LHCN-M2 (cell line): Measurements from ENCODE around the gene ALG14. TPM values are rescaled to one million over a fixed set of nuclear protein-coding genes. Genes with fewer than 3 reads are reported as not detected.
A peak's percentile ranks its signal among the peaks of the same experiment; 100 is the strongest.
"Not testable (repeated sequence)": the region's sequence is repeated elsewhere in the genome, so short reads cannot be mapped to it uniquely, and the experiment has no call there.

Source experiments
- DNase-seq: peaks from one replicate; pipeline ENCODE4 v3.0.0-alpha.2; 2012; ENCODE audit warnings: low read depth
- total RNA-seq: library from RNA; depleted of rRNA; stranded (reverse); fragments of >200 nt; gene quantifications from 2 replicates; pipeline ENCODE4 v1.2.3, GENCODE V29; 2014

Gene ALG14
- total RNA-seq, 1 experiment from 2014 or later, result 1.5 TPM

DNA sequence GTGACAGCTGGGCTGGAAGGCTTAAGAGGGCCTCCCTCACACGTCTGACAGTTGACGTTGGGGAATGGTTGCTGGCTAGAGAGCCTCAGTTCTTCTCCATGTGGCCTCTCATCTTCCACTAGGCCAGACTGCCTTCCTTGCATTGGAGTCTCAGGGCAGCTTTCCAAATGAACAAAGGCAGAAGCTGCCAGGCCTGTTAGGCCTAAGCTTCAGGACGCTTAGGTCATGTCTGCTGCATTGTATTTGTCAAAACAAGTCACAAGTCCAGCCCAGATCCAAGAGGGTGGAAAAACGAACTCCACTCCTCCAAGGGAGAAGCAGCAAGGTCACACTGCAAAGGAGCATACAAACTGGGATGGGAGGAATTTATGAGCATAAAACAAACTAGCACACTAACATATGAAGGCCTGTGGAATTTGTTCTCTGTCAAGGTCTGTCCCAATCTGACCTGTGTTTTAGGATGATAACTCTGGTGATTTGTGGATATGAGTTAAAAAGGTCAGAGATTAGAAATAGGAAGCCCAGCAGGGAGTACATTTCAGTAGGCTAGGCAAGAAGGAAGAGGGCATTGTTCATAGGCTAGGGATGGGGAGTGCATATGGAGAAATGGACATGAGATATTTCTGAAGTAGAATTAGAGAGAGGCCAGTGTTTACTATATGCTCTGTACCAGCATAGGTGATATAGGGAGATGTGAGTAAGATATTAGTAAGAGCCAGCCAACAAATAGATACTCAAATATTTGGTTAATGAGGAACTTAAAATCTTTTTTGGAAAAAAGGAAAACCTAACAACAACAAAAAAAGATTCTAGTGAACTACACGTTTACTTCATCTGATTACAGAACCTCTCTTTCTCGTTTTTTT, 116.8 kb downstream of the ALG14 start:
- DNase-seq, result no peak

DNA sequence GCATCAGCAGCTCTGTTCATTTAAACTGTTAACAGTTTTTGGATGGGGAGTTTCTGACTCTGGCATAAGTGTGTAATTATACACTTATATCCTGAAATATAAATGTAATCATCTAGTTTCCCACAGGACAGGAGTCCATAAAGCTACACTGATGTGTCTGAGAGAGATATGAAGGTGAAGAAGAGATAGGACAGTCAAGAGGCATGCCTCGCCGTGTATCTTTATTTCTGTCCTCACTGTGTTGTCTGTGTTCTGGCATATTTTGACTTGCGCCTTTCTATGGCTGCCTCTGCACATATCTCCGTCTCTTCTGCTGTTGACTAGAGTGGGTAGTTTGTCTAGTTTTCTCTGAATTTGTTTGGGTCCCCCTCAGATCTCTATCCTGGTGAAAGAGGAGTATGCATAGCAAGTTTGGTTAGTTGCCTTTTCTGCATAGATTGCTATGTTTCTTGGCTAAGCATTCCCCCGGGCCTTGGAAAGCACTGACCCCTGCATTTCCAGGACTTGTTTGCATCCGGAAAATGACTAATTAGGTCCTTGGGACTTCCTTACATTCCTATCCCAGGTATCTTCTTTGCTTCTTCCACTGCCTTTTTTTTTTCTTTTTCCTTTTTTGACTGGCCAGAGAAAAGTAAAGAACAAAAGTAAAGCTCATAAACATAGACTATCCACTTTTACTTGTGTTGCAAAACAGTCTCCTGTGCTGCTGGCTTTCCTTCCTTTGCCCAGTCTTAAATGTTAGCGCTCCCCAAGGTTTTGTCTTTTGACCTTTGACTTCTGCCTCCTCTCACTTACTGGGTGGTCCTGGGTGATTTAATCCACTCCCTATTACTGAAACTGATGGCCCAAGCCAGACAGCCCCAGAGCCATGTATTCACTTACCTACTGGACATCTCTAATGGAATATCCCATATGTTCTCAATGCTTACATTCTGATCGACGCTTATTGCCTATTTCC, 118.2 kb downstream of the ALG14 start:
- no peak for DNase-seq

DNA sequence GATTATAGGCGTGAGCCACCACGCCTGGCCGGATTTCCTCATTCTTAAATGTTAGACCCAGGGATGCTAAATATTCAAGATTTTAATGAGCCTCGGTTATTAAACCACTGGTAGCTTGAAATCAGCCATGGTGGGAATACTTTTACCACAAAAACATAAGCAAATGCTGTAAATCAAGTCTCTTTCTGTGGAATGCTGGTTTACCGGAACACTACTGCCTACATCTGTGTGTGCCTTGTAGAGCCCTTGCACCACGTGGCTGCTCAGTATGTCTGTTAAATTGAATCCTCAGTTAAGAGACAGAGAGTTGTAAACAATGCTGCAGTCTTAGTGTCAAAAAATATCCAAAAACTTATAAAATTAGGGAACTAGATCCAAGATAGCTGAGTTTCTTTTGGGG, 119.0 kb downstream of the ALG14 start:
- DNase-seq, result no peak

DNA sequence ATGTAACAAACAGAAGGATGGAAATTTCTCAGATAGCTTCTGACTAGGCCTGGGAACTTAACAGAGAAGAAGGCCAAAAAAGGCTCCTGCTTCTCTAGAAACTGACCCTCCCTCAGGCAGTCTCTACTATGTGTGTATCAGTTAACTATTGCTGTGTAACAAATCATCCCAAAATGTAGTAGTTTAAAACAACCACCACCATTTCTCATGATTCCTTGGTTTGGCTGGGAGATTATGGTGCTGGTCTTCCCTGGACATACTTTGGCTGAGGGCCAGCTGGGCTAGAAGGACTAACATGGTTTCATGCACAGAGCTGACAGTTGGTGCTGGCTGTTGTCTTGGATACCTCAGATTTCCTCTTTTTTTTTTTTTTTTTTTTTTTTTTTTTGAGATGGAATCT, 119.6 kb downstream of the ALG14 start:
- DNase-seq, result no peak

DNA sequence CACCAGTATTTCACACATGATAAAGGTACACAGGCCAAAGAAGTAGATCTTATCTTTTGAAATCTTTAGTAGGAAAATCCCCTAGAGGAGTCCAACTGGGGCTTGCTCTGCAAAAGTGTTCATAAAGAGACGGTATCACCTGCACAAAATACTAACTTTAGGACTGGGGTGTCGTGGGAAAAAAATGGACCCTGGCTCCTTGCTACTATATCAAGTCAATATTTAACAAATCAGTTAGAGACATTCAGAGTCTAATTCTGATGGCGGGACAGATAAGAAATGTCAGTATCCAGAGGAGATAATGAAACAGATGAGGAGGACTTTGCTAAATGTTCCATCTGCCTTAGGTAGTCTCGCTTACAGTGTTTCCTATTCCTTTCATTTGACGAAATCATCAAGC, 120.2 kb downstream of the ALG14 start:
- DNase-seq, result no peak

DNA sequence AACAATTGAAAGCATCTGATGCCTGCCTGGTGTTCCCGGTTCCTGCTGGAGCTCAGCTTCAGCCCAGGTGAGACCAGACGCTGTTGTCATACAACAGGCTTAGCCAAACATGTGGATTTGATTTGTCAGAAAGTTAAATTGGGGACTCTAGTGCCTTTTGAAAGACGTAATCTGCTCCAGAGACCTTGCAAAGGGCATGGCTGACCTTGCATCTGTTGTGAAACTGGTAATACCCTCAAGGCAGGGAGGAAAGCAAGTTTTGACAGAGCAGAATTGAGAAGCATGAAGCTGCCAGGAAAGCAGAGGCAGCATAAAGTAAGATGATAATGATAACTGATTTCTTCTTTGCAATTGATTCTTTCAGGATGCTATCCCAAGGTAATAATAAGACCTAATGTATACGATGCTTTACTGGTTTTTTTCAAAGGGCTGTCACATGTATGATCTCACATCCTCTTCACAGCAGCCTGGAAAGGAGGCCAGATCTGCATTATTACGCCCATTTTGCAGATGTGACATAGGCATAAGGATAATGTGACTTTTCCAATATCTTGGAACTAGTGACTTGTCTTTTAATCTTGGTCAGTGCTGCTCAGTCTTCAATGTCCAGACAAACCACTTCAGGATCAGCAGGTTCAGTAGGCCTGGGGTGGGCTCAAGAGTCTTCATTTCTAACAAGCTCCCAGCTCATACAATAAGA, 121.1 kb downstream of the ALG14 start:
- no peak for DNase-seq

DNA sequence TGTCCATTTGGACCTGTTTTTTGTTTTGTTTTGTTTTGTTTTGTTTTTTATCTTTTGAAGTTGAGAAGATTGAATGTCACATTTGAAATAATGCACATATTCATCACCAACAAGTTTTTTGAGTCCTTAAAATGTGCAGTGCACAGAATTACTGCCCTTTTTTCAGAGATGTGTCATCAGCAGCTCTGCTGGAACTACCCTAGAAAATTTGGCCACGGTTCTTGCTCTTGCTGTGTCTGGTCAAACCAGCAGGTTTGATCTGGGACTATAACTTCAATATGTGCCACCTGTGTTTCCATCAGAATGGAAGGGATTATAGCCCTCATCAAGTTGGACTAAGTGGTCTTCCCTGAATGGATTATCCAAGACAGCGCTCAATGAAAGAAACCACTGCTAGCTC, 121.7 kb downstream of the ALG14 start:
- no peak for DNase-seq

DNA sequence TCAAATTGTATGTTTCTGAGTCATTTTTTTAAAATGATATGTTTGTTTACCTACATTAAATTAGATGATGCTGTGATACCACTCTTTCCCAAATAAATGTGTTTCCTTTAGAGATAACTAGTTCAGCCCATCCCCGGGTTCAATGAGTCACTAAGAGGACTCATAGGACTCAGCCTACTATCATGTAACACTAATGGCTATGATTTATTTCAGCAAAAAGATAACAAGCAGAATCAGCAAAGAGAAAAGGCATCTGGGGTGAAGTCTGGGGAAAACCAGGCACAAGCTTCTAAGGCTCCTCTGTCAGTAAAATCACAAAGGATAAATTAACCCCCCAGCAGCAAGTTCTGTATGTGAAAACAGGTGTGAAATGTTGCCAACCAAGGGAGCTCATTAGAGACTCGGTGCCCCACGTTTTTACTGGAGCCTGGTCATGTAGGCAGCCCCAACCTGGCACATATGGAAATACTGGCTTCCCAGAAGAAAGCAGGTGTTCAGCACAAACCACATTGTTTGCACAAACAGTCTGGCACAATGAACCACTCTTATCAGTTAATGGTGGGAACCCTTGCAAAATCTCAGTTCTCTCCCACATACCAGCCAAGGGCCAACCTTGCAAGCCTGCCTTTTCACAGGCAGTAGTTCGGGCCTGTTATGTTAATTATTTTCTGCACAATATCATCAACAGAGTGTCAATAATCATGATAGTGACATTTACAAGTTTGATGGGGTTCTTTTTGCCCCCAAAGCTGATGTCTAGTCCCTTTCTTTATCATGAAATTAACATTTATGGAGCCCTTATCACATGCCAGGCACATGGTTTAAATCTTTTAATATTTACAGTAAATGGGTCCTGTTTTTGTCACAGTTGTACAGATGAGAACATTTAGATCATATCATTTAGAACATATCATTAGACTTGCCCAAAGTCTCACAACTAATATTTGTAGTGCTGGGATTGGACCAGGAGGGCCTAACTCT, 122.8 kb downstream of the ALG14 start:
- DNase-seq, result peak; percentile 80

DNA sequence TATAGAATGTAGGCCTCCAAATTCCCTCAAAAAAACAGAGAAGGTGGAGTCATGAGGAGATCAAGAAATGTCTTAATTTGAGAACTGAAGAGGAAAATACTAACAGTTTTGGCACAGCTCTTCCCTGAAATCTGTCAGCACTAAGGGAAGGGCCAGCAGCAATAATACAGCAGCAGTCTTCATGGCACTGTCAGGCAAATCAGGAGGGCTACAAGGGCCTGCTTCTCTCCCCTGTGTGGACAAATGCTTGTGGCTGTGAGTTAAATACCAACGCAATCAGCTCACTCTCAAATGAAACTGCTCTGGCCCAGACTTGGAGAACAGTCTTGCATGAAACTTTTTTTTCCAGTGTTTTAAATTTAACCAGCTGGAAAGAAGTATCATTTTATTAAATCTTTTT, 125.3 kb downstream of the ALG14 start:
- DNase-seq, result peak; percentile 69

DNA sequence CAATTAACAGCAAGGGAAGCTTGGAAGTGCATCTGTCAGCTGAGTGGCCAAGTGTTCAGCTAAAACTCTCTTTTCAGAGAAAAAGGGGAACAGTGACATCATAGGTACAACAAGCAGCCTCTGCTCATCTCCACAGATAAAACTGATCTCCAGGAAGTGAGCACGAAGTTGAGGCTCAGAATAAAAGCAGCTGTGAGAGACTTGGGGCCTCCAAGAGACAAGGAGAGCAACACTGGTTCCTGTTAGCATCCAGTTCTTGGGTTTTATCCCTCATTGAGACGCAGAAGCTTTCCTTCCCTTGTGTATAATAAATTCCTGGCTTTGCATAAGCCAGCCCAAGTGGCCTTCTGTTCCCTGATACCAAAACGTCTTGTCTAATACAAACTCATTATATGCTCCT, 125.9 kb downstream of the ALG14 start:
- DNase-seq, result no peak

DNA sequence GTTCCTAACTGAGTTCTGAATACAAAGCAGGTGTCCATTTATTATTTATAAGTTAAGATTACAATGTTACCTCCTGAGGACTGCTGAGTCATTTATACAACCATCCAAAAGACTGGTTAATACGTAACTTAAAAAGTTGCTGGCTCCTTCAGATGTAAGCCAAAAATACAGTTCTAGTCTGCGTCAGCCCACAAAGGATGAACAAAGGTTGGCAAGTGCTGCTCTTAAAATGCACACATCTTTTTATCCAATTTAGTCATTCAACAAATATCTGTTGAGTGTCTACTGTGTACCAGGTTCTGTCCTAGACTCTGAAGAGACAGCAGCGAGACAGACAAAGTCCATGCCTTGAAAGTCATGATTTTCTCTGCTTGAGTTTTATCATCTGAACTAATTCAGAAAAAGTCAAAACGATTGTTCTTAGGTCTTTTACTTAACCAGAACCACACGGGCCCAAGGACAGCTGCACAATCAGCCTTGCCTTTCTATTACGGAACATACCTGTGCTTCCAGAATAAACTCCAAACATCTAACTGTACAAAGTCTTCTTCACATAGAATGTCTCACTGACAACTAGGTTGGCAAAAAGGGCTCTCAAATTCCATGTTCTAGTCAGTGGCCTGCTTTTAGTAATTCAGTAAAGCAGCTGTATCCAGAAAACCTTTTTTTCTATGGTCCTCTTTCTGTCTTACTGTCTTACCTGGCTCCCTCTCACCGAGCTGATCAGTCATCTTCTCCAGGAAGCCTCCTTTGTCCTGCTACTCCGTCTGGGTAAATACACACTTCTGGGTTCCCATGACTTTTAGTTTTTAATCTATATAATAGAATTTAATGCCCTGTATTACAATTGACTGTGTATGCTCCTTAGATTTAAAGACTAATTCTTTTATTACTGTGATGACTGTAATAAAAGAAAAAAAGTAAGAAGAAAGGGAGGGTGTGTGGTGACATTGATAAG, 130.3 kb downstream of the ALG14 start:
- DNase-seq, result no peak

DNA sequence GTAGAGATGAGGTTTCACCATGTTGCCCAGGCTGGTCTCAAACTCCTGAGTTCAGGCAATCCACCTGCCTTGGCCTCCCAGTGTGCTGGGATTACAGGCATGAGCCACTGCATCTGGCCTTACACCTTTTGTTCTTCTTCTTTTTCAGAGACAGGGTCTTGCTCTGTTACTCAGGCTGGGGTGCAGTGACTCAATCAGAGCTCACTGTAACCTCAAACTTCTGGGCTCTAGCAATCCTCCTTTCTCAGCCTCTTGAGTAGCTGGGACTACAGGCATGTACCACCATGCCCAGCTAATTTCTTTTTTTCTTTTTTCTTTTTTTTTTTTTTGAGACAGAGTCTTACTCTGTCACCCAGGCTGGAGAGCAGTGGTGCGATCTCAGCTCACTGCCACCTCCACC, 131.3 kb downstream of the ALG14 start:
- not testable (repeated sequence) for DNase-seq

DNA sequence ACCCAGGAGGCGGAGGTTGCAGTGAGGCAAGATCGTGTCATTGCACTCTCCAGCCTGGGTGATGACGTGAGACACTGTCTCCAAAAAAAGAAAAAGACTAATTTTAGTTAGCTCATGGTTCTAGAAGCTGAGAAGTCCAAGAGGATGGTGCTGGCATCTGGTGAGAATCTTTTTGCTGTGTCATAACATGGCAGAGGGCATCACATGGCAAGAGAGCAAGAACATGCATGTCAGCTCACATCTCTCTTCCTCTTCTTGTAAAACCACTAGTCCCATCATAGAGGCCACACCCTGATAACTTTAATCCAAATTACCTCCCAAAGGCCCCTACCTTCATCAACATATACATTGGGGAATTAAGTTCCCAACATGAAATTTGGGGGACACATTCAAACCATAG, 132.0 kb downstream of the ALG14 start:
- DNase-seq, result no peak

DNA sequence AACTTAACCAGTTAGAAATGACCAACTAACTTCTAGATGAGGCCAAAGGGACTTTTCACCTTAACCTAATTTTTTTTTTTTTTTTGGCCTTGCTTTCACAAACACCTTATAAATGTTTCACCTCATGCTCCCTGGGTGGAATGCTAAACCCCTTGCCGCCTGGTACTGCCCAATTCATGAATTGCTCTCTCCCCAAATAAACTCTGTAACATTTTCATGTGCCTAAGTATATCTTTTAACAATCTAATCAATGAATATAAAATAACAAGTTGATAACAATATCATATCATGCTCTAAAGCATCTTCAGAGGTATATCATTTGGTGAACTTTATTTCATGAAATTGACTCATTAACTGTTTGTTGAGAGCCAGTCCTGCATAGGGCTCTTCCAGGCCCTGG, 134.9 kb downstream of the ALG14 start:
- DNase-seq, result no peak

DNA sequence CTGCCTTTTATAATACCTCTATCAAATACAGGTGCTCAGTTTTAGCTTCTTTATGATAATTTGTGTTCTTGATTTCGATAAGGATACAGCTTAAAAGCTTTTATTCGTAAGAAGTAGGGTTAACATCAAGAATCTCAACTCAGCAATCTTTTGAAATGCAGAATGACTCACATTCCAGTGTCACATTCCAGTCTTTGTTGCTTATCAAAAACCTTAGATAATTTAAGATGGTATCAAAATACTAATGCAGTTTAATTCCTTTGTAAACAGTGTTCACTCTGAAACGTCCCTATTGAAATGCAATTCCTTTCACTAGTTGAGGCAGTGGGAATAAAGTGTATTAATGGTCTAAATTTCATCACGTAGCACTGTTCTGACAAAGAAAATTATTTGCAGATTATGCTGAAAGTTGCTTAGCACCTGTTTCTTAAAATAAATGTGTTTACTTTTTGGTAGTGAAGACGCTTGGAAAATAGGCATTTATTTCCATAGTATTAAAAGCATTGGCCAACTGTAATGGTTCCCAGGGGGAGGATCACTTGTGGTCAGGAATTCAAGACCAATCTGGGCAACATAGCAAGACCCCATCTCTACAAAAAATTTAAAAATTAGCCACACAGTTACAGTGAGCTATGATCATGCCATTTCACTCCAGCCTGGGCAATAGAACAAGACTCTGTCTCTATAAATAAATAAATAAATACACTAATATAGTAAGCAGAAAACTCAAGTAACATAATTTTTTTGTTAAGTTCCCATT, 135.7 kb downstream of the ALG14 start:
- no peak for DNase-seq

DNA sequence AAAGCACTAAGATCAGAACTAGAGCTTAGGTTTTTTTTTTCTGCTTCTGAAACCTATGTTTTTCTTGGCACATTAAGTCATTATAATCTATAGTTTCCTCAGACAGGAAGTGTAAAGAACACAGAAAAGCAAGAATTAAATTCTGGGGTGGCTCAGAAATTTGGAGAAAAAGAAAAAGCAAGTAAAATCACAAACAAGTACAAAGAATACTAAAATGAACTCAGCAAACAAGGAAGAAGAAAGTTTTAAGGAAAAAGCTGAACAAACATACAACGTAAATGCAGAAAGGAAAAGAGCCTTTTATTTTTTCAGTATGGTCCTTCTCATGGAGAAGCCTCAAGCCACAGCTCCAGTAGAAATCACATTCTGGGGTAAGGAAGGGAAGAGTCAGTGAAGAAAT, 137.3 kb downstream of the ALG14 start:
- no peak for DNase-seq

DNA sequence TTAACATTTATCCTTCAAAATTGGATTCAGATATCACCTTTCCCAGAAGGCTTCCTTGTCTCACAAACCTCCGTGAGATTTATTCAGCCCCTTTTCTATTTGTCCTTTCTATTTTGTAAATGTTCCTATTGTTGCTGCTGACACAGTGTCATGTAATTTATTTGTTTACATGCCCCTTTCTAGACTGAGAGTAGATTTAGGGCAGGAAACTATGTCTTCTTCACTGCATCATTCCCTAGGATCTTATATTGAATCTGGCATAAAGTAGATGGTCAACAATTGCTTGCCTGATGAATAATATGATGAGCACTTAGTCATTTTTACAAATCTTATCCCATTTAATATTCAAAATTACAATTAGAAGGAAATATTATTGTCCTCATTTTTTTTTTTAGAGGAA, 137.7 kb downstream of the ALG14 start:
- no peak for DNase-seq

DNA sequence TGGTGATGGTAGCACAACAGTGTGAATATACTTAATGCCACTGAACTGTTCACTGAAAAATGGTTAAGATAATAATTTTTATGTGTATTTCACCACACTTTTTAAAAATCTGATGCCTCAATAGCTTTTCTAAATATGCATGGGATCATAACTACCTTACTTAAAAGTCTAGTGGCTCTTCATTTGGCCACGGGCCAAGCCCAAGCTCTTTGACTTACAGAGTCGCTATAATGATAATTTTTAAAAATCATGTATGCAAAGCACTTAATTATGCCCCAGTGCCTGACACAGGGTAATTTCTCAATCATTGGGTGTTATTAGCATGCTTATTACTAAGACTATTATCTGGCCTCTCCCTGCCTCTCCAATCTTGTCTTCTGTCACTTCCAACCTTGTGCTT, 138.2 kb downstream of the ALG14 start:
- DNase-seq, result no peak
